ENCODE measurements around the gene OR5L1. TPM values are rescaled to one million over a fixed set of nuclear protein-coding genes. Genes with fewer than 3 reads are reported as not detected.

The OR5L1 gene
- total RNA-seq: not detected in 2 replicates
- long read RNA-seq: 0 reads

DNA sequence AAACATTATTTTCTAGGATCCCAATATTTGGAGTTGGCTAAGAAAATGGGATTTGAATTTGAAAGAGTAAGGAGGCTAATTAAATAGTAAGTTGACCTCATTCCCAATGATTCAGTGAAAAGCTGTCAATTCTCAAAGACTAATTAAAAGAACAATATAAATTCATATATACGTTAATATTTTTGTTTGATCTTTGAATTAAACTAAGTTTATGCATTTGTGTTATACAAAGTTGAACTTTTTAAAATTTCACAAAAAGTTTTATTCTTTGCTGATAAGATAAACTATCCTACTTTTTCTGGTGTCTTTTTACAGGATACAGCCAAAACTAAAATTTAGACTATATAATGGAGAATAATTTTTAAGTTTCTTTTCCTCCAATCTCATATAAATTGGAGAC, at the start of gene OR5L1:
OR5L1 (plus strand) TSS at position 301 of the 400 bp plus-strand sequence. CDS start 100 bp downstream, outside the sequence.
- Mint-ChIP-seq H3K27me3 (no peaks in the 10 kb centered on the region), H3K4me1 (ENCODE audit: low read depth) (no peaks in the 10 kb centered on the region), H3K36me3 (ENCODE audit: insufficient read depth) (peaks cover 4% of the 10 kb centered on the region), H3K4me3 (ENCODE audit: low read depth) (no peak within 1 kb of the TSS), H3K9me3 (ENCODE audit: low read depth) (peaks cover 53% of the 10 kb centered on the region), H3K27ac (no peak within 1 kb of the TSS)
- TF ChIP-seq, protein P1, sequence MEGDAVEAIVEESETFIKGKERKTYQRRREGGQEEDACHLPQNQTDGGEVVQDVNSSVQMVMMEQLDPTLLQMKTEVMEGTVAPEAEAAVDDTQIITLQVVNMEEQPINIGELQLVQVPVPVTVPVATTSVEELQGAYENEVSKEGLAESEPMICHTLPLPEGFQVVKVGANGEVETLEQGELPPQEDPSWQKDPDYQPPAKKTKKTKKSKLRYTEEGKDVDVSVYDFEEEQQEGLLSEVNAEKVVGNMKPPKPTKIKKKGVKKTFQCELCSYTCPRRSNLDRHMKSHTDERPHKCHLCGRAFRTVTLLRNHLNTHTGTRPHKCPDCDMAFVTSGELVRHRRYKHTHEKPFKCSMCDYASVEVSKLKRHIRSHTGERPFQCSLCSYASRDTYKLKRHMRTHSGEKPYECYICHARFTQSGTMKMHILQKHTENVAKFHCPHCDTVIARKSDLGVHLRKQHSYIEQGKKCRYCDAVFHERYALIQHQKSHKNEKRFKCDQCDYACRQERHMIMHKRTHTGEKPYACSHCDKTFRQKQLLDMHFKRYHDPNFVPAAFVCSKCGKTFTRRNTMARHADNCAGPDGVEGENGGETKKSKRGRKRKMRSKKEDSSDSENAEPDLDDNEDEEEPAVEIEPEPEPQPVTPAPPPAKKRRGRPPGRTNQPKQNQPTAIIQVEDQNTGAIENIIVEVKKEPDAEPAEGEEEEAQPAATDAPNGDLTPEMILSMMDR (IDR thresholded peaks at IDR 0.05; ENCODE audit: unreplicated experiment): no peak
- no peak for DNase-seq (ENCODE audit: low spot score, unreplicated experiment)

DNA sequence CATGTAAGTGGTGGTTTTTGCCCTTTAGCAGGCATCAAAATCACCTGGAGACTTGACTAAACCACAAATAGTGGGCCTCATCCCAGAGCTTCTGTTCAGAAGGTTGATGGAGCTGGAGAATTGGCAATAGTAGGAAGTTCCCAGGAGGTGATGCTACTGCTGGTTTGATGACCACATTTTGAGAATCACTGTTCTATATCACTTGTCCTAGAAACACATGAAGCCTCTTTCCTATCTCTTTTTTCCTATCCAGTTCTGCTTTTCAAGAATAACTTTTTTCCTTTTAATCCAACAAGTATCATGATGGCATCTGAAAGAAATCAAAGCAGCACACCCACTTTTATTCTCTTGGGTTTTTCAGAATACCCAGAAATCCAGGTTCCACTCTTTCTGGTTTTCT, 38.0 kb upstream of the OR5L1 start, which contains the start of gene OR5D13:
OR5D13 (plus strand) TSS at position 301 of the 400 bp plus-strand sequence; CDS start at position 301, 0 bp downstream.
- Mint-ChIP-seq H3K27me3 (no peaks in the 10 kb centered on the region), H3K36me3 (ENCODE audit: insufficient read depth) (peaks cover 2% of the 10 kb centered on the region), H3K4me3 (ENCODE audit: low read depth) (no peak within 1 kb of the TSS), H3K9me3 (ENCODE audit: low read depth) (peaks cover 51% of the 10 kb centered on the region), H3K27ac (no peak within 1 kb of the TSS), H3K4me1 (ENCODE audit: low read depth) (no peaks in the 10 kb centered on the region)
- TF ChIP-seq, protein P1 (IDR thresholded peaks at IDR 0.05; ENCODE audit: unreplicated experiment): no peak
- DNase-seq (ENCODE audit: low spot score, unreplicated experiment): no peak

DNA sequence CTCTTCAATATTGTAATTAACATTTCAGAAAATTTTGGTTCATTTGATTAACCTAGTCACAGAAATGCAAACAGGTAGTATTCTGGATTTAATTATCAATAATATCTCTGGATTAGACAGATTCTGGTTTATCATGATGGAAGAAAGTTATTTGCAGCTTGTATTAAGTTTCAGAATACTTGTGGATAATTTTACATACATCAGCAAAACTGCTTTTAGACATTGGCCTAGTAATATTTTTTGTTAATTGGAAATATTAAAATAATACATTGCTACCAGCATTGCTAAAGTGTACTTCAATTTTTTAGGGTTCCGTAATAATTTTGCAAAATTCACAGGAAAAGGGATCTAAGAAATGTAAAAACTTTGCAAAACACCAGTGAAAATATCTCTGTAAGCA, 19.6 kb upstream of the OR5L1 start:
- TF ChIP-seq, protein P1 (IDR thresholded peaks at IDR 0.05; ENCODE audit: unreplicated experiment): no peak
- DNase-seq (ENCODE audit: low spot score, unreplicated experiment): no peak
- Mint-ChIP-seq H3K4me1 (ENCODE audit: low read depth) (no peaks in the 10 kb centered on the region), H3K27me3 (no peaks in the 10 kb centered on the region), H3K27ac (no peak overlapping the region), H3K4me3 (ENCODE audit: low read depth) (no peak overlapping the region), H3K9me3 (ENCODE audit: low read depth) (peaks cover 42% of the 10 kb centered on the region), H3K36me3 (ENCODE audit: insufficient read depth) (no peaks in the 10 kb centered on the region)

DNA sequence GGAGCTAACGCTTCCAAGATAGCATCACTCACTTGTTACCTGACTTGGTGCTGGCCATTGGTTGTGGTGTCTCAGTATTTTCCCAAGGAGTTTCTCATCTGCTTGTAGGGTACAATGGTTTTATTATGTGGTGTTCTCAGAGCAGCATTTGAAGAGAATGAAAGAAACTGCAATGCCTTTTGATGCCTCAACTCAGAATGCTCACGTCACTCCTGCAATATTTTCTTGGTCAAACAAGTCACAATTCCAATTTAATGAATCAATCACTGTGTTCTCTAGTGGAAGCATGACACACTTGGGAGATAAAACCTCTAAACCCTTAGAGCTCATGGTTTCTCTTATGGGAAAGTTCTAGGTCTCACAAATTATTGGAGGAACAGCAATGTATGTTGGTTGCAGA, 17.8 kb upstream of the OR5L1 start:
- no peak overlapping the region for H3K27ac Mint-ChIP-seq
- H3K4me3 Mint-ChIP-seq (ENCODE audit: low read depth): no peak overlapping the region
- H3K9me3 Mint-ChIP-seq (ENCODE audit: low read depth): peaks cover 29% of the 10 kb centered on the region
- DNase-seq (ENCODE audit: low spot score, unreplicated experiment): no peak
- TF ChIP-seq, protein P1 (IDR thresholded peaks at IDR 0.05; ENCODE audit: unreplicated experiment): no peak
- H3K4me1 Mint-ChIP-seq (ENCODE audit: low read depth): no peaks in the 10 kb centered on the region
- H3K27me3 Mint-ChIP-seq: no peaks in the 10 kb centered on the region
- no peaks in the 10 kb centered on the region for H3K36me3 Mint-ChIP-seq (ENCODE audit: insufficient read depth)

DNA sequence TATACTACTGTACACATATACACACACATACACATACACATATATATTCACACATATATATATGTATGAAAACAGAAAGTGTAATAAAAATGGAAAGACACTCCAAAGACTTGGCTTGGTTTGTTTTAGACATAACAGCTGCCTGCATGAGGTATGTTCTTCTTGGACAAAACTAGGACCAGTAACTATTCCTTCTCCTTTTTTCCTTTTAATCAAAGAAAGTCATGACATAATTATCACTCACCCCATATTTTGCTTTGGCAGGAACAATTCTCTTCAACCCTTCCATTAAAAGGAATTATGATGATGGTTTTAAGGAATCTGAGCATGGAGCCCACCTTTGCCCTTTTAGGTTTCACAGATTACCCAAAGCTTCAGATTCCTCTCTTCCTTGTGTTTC, 15.9 kb upstream of the OR5L1 start, which contains the start of gene OR5D14:
OR5D14 (plus strand) TSS at position 301 of the 400 bp plus-strand sequence; CDS start at position 301, 0 bp downstream.
- Mint-ChIP-seq H3K27ac (no peak within 1 kb of the TSS), H3K36me3 (ENCODE audit: insufficient read depth) (no peaks in the 10 kb centered on the region), H3K4me3 (ENCODE audit: low read depth) (no peak within 1 kb of the TSS), H3K4me1 (ENCODE audit: low read depth) (no peaks in the 10 kb centered on the region), H3K27me3 (no peaks in the 10 kb centered on the region), H3K9me3 (ENCODE audit: low read depth) (peaks cover 40% of the 10 kb centered on the region)
- no peak for DNase-seq (ENCODE audit: low spot score, unreplicated experiment)
- TF ChIP-seq, protein P1 (IDR thresholded peaks at IDR 0.05; ENCODE audit: unreplicated experiment): no peak

Data from progenitor cell of endocrine pancreas (in vitro differentiated cells).